Measurements from ENCODE around the gene SPINK14.

SPINK14 gene

DNA sequence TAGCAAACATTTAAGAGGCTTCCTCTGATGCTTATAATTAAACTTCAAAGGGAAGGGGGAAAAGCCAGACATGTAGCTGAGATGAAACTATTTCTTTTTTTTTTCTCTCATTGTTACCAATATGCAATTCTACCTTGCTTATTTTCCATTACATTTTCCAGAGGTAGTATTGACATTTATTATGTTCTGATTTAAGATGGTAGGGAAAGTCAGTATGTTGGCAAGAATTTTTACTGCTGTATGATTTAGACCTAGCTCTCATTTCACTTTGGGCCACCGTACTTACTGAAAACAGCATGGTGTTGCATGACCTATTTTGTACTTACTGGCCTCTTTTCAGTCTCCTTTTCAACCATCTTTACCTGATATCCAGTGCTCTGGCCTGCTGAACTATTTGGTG lies 24.9 kb downstream of the SPINK14 start:
- DNase-seq (ENCODE audit: low read depth in 1 of 2, low spot score in 1 of 2), result no peak

GRCh38 chr5:148201151-148201550 lies 32.8 kb downstream of the SPINK14 start:
- no peak for DNase-seq (ENCODE audit: low read depth in 1 of 2, low spot score in 1 of 2)

- DNase-seq (ENCODE audit: low read depth in 1 of 2, low spot score in 1 of 2), result no peak
Measured at GRCh38 chr5:148202531-148203203, 34.3 kb downstream of the SPINK14 start, which contains the start of gene SPINK6. Gene SPINK6 (plus strand): TSS chr5:148203042. CDS start chr5:148203097, 55 bp downstream.

- DNase-seq (ENCODE audit: low read depth in 1 of 2, low spot score in 1 of 2), result no peak
Measured at GRCh38 chr5:148205044-148205806, 36.9 kb downstream of the SPINK14 start.

DNA sequence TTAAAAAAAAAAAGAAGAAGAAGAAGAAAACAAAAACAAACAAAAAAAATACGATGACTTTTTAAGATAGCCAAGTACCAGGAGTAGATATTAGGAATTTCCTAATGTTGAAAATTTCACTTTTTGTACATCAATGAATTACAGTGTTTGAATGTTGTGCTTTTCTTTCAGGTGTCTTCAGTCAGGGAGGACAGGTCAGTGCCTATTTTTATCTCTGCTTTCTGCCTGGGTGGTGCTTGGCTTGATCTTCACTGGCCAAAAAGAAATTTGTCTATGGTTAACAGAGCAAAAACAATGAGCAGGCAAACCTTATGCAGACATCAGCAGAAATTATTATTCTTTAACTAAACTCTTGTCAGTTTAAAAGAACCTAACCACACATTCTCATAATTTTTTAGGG lies 37.5 kb downstream of the SPINK14 start:
- DNase-seq (ENCODE audit: low read depth in 1 of 2, low spot score in 1 of 2), result no peak

- DNase-seq (ENCODE audit: low read depth in 1 of 2, low spot score in 1 of 2), result no peak
Measured at GRCh38 chr5:148206620-148207019, 38.3 kb downstream of the SPINK14 start.

DNA sequence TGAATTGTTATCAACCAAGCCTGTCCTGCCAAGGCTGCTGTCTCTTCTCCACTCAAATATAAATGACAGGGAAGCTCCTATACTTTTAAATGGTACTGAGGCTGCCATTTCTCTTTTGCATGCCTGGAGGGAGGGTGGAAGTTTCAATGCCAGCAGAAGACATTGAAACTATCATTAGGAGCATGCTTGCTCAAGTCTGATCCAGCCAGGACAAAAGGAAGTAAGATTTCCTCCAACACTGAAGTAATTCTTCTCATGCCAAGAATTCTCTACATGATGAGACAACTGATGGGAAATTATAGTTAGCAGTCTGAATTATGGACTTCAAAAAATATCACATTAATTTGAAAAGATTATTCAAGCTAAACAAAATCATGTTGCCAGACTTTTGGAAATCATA lies 39.9 kb downstream of the SPINK14 start:
- DNase-seq (ENCODE audit: low read depth in 1 of 2, low spot score in 1 of 2), result no peak

DNA sequence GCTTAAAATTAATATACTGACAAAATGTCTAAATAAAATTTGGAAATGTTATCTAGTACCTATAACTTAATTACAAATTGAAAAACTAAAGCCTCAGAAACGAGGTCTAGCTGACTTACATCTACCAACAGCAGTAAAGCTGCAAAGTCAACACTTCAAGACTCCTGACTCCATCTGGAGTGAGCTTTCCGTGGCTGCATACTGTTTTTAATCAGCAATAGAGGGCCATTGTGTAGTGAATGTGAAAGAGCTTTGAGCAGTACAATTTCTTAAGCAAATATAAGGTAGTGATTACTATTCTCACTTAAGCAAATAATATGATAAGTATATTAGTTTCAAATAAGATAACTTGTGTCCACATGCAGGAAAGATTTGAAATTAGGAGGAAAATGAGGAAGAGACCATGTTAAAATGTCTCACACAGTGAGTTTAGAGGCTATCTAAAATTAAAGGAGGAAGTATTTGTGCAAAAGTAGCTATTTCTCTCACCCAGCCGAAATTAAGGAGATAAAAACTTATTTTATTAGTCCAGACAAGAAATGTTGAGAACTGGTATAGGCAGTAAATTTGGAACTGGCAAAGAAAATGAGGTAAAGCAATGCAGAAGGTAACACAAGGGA lies 40.9 kb downstream of the SPINK14 start:
- no peak for DNase-seq (ENCODE audit: low read depth in 1 of 2, low spot score in 1 of 2)

GRCh38 chr5:148214665-148215185 lies 46.4 kb downstream of the SPINK14 start:
- DNase-seq (ENCODE audit: low read depth in 1 of 2, low spot score in 1 of 2), result no peak

GRCh38 chr5:148221508-148221907 lies 53.2 kb downstream of the SPINK14 start:
- no peak for DNase-seq (ENCODE audit: low read depth in 1 of 2, low spot score in 1 of 2)

DNA sequence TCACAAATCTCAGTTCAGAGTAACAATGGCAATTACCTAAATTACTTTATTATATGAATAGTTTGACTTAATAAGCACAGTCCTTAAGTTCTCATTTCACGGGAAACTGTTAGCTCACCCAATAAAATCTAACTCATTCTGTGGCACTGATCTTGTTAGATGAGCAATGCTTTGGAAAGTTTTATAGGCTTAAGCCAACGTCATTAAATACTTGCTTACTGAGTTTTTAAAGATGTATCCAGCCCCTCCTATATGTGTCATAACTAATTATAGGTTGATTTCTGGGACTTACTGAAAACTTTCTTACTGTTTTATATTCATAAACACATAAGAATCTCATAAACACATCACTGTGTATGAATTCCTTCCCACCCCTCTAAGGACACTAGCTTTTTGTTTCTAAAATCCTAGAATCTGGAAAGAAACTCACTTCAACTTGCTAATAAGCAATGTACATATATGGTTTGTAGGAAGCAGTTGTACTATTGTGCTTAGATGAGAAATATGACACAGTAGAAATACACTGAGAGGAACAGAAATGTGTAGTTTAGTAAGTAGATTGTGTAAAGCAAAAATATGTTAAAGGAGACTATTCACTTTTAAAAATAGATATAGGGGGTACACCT lies 55.9 kb downstream of the SPINK14 start:
- no peak for DNase-seq (ENCODE audit: low read depth in 1 of 2, low spot score in 1 of 2)

Measured in stimulated activated CD4-positive, alpha-beta T cell treated with anti-CD3 and anti-CD28 coated beads, Interleukin-15, amount 100 ng/mL, for 1 hour (primary cell).